NCI-H2029 (cell line): ENCODE results near the gene TCP11.

Source experiments
- DNase-seq: peaks from one replicate; lab custom pipeline; 2025; lab: John Stamatoyannopoulos, UW

Gene TCP11

DNA sequence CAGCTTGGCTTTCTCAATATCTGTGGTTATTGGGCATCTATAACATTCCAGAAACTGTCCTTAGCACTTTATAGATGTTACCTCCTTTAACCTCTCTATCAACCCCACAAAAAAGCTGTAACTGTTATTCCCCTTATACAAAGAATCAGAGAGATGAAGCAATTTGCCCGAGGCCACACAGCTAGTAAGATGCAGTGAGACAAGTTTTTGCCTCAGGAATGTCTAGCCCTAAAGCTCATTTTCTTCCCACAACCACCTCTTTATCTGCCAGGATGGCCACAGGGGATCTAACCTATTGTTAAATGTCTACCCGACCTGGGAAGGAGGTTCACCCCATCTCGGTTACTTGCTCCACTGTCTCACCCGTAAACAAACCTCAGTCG, 31.9 kb upstream of the TCP11 start:
- no peak for DNase-seq

DNA sequence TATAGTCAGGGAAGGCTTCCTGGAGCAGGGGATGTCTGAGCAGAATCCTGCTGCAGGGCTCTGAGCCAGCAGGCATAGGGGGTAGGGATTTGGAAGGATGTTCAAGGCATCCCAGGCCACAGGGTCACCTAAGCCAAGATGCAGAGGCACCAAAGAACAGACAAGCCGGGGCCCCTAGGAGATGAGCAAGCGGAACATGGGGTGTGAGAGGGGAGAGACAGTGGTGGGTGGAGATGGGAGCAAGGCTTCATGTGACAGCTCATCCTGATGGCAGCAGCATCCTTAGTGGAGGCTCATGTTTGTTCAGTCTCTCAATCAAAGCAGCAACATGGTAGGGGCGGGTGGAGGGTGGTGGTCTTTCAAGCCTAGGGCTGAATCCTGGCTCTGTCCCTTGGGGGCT, 29.8 kb upstream of the TCP11 start:
- DNase-seq, result no peak

DNA sequence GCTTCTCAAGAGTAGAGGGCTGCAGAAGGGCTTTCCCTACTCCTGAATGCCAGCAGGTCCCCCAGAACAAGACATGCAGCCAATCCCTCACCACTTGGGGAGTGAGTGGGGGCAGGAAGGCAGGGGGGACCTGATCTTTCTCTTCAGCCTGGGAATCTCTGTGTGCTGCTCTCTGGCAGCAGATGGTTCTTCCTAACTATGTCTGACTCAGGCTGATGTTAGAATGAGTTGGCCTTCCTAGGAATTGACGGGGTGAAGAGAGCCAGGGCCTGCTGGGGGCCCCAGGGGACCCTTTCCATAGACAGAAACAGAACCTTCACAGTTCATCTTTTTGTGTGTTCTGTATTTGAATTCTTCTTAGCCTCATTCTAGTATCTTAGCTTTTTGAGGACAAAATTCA, 29.0 kb upstream of the TCP11 start:
- DNase-seq, result no peak

- no peak for DNase-seq
These were observed 27.3 kb upstream of the TCP11 start for GRCh38 chr6:35168461-35168861.

GRCh38 chr6:35167505-35167904, 26.4 kb upstream of the TCP11 start:
- no peak for DNase-seq

DNA sequence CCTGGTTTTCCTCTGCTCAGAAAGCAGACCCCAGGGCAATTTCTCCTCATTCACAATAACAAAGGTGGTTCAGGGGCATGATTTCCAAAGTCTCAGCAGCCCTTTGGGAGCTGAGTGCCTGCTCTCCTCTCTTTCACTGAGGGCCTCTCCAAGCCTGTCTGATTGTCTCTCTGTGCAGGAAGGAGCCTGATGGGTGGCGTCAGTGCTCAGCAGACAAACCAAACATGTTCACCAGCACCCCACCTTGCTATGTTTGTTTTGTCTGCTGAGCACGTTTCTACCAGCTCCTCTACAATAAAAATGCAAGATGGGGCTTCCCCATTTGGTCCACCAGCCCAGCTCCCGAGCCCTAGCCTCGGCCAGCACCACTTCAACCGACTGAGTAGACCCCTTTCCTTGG, 25.4 kb upstream of the TCP11 start:
- peak; percentile 58 for DNase-seq

DNA sequence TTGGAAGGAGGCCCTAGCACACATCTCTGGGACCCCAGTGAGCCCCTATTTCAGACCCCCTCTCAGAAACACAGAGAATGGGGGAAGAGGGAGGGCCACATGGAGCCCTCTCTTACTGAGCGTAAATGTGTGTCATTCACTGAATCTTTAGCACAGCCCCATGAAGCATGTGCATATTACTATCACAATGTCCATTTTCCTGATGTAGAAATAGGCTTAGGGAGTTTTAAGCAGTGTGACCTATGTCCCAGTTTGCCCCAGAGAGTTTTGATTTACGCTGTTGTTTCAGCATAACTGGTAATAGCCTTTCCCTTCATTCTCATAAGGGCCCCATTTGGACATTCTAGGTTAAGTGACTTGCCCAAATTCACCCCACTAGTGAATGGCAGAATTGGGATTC, 25.0 kb upstream of the TCP11 start:
- no peak for DNase-seq

GRCh38 chr6:35165630-35166071, 24.5 kb upstream of the TCP11 start:
- peak; percentile 65 for DNase-seq

DNA sequence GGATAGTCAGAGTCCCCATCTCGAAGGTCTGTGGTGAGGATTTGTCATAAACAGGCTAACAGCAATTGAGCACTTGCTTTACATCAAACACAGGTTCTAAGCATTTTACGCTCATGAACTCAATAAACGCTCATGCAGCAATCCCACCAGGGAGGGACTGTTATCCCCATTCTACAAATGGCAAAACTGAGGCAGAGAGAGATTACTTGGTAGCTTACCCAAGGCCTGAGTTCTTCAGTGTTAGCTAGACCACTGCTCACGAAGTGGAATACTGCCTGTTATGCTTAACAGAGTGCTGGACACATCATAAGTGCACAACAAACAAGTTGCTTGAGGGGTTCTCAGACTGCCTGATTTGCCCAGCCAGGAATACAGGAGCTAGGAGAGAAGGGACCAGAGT, 23.7 kb upstream of the TCP11 start:
- DNase-seq, result no peak

- DNase-seq, result no peak
These were observed 23.1 kb upstream of the TCP11 start for GRCh38 chr6:35164277-35164676.

GRCh38 chr6:35163836-35164235, 22.7 kb upstream of the TCP11 start:
- DNase-seq, result no peak

DNA sequence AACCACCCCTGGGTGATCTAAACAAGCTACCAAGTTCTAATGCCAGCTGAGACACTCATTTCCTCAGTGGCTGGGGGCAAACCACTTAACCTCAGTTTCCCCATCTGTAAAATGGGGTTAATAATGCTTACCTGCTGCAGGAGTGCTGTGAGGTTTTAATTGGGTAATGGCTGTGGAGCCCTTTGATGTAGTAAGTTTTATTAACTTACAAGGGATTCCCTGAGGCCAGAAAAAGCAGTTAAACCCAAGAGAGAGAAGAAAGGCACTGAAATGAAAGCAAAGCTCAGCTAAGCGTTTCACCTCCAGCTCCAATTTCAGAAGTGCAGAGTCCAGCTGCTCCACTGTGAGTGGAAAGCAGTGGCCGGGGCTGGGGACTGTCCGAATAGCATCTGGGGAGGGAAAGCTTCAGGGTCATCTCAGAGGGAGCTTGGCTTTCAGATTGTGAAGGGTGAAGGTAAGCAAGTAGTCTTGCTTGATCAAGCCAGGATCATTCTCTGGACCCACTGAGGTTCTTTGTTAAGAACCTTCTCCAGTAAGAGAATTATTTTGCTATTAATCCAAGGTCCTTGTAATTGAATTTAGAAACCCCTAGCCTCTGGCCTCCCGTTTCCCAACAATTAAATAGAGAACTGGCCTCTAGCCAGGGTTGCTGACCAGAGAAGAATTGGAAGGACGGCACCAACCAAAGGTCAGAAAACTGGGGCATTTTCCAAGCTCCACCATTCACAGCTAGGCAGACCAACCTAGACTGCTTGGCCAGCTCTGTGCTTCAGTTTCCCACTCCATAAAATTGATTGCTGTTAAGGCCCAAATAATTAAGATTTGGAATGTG, 20.9 kb upstream of the TCP11 start:
- DNase-seq, result no peak

- no peak for DNase-seq
These were observed 20.1 kb upstream of the TCP11 start for GRCh38 chr6:35161266-35161665.

- no peak for DNase-seq
These were observed 19.5 kb upstream of the TCP11 start for GRCh38 chr6:35160642-35161041.

GRCh38 chr6:35158520-35158919, 17.4 kb upstream of the TCP11 start:
- no peak for DNase-seq

DNA sequence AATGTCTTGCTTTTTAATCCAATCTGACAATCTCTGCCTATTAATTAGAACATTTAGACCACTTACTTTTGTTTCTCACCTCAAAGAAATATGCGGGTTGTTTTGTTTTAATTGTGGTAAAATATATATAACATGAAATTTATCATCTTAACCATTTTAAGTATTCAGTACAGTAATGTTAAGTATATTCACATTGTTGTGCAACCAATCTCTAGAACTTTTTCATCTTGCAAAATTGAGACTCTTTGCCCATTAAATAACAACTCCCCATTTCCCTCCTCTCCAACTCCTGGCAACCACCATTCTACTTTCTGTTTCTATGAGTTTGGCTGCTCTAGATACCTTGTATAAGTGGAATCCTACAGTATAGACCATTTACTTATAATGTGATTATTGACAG, 13.8 kb upstream of the TCP11 start:
- no peak for DNase-seq

DNA sequence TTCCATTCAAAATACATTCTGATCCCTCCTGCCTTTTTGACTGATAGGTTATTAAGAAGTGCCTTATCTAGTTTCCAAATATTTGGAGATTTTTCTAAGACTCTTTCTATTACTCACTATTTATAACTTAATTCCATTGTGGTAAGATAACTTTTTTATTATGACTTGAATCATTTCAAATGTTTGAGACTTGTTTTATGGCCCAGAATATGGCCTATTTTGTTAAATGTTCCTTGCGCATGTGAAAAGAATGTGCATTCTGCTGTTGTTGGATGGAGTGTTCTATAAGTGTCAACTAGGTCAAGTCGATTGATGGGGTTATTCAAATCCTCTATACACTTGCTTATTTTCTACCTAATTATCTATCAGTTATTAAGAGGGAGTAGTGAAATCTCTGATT, 13.1 kb upstream of the TCP11 start:
- DNase-seq, result no peak

DNA sequence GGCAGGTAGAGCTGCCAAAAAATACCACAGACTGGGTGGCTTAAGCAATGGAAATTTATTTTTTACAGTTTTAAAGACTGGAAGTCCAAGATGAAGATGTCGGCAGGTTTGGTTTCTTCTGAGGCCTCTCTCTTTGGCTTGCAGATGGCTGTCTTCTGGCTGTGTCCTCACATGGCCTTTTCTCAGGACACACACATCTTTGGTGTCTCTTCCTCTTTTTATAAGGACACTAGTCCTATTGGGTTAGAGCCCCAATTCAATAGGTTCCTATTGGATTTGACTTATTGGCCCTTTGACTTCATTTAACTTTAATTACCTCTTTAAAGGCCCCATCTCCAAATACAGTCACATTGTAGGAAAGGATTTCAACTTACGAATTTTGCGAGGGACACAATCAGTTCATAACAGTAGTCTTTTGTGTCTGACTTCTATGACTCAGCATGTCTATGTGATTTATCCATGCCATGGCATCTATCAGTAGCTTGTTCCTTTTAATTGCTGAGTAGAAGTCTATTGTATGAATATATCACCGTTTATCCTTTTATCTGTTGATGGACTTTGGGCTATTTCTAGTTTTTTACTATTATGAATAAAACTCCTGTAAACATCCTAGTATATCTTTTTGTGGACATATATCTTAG, 11.0 kb upstream of the TCP11 start:
- no peak for DNase-seq

DNA sequence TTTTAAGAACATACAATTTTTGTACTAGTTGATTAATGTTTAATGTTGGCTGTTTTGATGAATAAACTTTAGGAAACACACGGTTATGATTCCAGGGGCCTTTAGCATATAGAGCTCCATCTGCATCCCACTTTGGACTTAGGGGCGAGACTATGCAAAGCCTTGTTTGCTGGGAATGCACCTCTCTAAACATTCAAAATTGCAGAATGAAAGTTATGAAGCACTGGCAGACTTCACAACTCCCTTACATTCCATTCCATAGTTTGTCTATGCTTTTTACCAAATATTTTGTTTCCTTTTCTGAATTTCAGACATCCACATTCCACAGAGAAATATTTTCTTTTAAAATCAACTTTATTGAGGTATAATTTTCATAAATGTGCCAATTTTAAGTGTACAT, 10.3 kb upstream of the TCP11 start:
- no peak for DNase-seq

DNA sequence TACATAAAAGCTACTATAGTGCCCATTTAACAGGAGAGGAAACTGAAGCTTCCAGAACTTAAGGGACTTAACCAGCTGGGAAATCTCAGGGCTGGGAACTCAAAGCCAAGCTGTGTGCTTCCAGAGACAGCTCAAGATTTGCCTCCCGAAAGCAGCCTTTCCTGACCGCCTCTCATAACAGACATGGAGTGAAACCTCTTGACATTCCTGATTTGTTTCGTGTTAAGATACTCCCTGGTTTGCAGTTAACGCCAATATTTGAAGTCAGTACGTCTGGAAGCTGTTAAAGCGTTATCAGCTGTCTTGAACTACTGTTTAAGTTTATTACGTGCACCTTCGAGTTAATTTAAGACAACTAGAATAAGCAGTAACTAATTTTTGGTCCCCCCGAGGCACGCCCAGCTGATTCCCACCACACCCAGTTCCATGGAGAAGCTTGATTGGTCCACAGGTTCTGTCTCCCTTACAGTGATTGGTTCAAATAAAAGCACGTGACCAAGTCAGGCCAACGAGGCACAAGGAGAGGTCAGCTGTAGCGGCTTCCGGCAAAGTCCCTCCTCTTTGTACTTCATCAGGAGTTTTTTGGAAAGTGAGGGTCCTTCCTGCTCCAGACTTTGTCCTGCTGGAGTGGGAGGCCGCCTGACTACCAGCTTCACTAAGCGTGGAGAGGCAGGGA, 8.9 kb upstream of the TCP11 start:
- DNase-seq, result no peak

- DNase-seq, result no peak
These were observed 7.1 kb upstream of the TCP11 start for GRCh38 chr6:35148167-35148741.

GRCh38 chr6:35147486-35147885, 6.3 kb upstream of the TCP11 start:
- DNase-seq, result no peak

GRCh38 chr6:35147026-35147425, 5.9 kb upstream of the TCP11 start:
- DNase-seq, result no peak
